RKO (cell line): Measurements from ENCODE around the gene PARD3B.
A peak's percentile ranks its signal among the peaks of the same experiment; 100 is the strongest.

Experiments used
- DNase-seq: peaks from one replicate; pipeline ENCODE4 v3.0.0-alpha.2; 2016; ENCODE audit warnings: low spot score

PARD3B gene

DNA sequence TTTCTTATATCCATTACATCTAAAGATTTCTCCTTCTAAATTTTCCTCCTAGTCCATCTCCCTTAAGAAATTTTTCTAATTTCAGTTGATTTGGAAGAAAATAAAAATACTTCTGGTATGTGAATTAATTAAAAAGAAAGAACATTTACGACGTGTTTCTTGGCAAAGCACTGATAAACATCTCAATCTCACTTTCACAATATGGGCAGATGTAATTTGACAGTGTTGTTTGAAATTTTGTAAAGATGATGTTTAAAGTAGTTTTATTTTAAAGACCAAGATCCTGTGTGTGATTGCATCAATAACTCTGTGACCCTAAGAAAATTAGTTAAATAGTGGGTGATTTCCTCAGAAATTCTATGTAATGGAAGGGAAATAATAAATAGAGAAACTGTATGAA, 510.0 kb downstream of the PARD3B start:
- no peak for DNase-seq

DNA sequence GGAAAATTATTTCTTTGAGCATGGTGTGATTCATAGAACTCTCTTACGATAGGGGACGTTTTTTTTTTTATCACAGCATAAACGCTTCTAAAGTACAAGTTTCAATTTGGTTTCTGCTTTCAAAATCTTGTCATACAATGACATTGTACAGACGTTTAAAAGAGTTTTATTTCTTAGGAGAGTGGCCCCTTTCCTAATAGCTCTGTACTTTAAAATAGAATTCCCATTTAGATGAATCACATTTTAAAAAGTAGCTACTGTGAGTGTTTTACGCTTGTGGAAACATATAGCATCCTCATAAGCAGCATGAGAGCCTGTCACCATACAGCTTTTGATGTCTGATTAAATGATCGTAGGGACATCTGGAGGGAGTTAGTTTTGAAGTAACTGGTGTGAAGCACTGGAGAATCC, 510.9 kb downstream of the PARD3B start:
- DNase-seq, result no peak

DNA sequence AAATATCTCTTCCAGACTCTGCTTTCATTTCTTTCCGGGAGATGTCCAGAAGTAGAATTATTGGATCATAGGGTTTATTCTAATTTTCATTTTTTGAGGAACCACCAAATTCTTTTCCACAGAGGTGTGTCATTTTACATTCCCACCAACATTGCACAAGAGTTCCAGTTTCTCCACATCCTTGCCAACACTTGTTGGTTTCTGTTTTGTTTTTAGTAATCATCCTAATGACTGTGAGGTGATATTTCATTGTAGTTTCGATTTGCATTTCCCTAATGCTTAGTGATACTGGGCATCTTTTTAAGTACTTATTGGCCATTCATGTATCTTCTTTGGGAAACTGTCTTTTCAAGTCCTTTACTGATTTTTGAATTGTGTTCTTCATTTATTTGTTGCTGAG, 513.1 kb downstream of the PARD3B start:
- no peak for DNase-seq

DNA sequence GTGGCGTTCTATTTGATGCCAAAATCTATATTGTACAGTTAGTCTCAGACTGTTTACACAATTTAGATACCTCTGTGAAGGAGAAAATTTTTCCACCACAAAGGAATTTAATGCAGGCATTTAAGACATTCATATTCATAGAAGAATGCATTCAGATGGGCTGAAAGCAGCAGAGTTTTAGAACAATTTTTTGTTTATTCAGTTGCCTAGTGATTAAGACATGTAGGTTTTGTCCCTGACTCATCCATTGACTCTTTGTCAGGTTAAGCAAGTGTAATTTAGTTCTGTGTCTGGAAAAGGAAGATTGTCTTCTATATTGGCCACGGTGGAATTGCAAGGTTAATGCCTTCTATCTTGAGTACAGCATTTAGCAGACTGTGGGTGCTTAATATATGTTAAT, 515.0 kb downstream of the PARD3B start:
- peak; percentile 7 for DNase-seq

DNA sequence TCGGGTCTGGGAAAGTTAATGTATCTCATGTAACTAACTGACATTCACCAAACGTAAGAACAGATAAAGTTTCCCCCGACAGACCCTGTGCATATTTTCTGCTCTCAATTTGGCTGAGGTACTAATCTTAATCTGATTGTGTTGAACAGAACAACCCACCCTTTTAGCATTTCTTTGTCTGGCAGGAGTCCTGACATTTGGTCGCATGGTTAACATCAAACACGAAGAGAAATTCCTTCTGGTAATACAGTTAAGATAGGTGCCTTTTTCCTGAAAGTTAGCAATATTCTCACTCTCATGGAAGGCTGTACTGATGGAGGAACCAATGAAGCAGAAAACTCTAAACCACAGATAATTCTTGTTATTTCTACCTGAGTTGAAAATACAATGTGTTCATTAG, 520.8 kb downstream of the PARD3B start:
- DNase-seq, result no peak

DNA sequence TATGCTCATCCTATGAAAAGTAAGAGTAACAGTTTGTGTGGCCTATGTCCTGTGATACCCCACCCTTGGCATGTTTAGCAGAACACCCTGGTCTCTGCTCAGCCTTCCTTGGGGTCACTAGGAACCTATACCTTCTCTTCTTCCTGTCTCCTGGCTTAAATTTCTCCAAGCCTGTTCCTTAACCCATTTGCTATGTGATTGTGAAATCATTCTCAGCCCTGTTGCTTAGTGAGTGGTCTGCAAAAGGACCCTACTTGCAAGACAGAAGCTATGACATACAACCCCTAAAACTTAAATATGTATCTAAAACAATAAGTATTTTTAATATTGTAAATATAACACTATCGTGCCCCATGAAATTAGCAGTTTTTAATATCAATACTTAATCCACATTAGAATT, 524.7 kb downstream of the PARD3B start:
- DNase-seq, result no peak

DNA sequence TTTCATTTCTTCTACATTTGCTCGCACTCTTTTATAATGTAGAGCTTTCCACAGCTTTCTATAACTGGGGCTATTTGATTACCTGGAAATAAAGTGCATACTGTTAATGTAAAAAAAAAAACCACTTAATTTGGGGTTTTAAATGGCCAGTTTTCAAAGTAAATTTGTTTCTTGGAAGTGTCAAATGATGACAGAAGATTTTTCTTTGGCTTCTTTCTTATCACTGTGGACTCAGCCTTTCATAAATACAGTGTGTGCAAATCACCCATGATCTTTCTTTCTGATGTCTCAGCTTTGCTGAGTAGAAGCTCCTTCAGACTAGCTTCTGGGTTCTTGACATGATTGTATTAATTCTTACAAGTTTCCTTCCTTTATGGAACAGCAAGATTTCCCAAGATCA, 525.6 kb downstream of the PARD3B start:
- DNase-seq, result no peak

DNA sequence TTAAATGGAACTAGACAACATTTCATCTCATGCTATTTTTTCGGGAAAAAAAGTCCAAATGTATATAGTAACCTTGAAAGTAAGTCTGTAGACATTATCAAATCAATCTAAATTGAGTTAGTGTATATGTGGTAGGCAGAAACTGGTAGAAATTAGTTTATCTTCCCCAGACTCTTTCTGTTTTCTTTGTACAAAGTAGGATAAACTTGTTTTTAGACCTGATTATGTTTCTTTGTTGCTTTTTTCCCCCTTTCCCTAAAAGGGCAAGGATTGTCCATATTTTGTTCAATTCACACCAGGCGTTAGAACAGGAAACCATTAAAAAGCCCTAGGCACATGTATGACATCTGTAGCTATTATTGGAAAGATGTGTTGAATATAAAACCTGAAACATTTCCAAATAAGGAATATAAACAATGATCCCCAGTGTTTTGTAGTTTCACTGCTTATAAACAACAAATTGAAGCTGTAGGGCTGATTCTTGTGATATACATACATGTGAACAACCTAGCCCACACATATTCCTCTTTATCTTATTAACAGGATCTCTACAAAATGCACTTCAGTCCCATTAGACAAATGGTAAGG, 528.3 kb downstream of the PARD3B start:
- no peak for DNase-seq

DNA sequence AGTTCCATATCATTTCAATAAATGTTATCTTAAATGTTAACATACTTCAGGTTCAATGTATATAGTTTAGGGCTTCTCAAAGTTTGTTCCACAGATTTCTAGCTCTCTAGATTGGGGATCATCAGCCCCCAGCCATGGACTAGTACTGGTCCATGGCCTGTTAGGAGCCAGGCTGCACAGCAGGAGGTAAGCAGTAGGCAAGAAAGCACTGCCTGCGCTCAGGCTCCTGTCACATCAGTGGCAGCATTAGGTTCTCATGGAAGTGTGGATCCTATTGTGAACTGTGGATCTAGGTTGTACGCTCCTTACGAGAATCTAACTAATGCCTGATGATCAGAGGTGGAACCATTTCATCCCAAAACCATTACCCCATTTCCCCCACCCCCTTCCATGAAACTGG, 531.1 kb downstream of the PARD3B start:
- no peak for DNase-seq

DNA sequence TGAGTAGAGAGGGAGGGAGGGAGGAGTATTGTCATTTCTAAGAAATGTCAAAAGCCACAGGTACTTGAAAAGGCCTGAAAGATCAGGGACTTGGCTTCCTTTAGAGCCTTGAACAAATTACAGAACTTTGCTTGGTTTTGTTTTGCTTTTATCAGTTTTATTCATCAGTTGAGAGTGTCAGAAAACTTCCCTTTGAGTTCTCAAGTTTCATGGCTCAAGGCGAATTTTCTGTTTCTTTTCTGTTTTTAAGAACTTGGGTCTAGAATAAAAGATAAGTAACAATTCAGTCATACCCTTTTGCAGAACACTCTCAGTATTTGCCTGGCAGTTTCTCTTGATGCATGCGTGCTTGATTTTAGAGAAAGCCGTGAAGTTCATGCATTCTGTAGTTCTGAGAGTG, 531.9 kb downstream of the PARD3B start:
- DNase-seq, result no peak

DNA sequence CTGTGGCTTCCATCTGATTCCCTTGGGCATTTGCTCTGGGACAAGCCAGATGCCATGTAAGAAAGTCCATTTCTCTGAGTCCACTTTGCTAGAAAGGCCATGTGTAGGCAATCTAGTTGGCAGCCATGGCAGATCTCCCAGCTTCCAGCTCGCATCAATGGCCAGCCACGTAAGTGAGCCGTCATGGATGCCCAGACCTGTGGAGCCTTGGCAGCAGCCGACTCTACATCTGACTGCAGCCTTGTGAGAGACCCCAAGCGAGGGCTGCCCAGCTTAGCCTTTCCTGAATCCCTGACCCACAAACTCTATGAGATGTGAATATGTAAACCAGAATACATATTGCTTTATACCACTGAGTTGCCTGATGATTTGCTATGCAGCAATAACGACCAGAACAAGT, 533.5 kb downstream of the PARD3B start:
- DNase-seq, result no peak

DNA sequence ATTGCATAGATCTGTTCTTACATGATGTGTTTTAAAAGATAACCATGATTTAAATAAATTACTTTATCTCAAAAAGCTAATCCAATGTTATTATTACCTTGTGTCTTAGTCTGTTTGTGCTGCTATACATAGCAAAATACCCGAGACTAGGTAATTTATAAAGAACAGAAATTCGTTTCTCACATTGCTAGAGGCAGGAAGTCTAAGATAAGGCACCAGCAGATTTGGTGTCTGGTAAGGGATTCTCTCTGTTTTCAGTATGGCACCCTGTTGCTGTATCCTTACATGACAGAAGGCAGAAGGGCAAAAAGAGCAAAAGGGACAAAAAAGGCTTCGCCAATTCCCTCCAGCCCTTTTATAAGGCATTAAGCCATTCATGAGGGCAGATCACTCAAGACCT, 533.9 kb downstream of the PARD3B start:
- DNase-seq, result no peak

DNA sequence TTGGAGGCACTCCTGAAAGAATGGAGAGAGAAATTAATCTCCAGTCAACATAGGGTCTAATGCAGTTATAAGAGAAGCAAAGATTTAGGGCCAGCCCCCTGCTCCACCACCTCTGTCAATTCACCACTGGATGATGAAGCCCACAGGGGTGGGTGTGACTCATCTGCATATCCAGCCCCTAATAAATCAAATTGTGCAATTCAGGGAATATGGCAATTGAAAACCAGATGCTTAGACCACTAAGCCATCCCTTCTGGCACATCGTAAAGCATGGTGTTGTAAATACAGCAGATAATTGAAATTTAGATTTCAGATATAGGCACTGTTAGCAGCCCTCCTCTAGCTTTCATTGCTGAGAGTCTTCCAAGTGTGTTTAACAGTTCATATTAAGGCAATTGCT, 541.4 kb downstream of the PARD3B start:
- DNase-seq, result no peak

DNA sequence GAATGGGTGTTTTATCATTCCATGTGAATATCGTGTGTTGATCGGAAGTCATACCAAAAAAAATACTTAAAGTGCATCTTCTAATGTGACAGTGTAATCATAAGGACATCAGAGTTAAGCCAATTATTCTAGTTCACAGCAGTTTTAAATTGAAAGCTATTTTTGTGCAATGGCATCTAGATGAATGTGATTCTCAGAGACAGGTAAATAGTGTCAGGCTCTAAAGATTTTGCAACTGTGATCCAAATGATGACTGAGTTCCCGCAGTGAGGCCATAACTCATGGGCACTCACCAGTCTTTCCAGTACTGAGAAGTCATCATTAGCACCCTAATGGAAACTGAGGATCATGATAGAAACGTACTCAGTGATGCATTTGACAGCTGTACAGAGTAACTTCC, 542.6 kb downstream of the PARD3B start:
- no peak for DNase-seq

DNA sequence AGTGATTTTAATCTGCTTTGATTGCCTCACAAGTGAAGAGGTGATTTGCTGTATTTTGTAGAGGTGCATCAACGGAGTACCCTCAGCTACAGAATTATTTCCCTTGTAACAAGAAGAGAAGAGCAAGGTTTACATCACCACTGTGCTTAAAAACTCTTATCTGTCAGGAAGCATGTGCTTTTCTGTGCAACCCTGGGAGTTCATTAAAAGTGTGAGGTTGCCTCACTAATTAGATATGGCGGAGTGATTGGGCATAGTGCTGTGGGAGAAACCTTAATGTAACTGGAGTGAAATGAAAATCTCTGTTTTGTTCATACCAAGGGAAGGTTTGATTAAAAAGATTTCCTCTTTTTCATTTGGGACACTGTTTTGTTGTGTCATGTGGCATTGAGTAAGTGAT, 544.7 kb downstream of the PARD3B start:
- DNase-seq, result no peak

DNA sequence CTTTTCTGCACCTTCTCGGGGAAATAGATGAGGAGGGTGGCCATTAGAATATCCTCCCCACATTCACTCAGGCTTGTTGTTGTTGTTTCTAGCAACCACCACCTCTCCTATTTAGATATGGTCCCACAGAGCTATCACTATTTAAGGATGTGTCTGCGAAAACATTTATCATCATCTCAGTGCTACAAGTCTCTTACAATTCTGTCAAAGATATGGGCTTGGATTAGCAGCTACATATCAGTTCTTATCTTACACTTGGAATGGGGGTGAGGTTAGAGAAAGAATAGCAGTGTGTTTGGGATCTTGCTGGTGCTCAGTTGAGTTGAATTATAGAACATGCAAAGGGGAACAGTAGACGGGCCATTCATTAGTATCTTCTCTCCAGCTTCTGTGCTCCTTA, 546.1 kb downstream of the PARD3B start:
- DNase-seq, result no peak

DNA sequence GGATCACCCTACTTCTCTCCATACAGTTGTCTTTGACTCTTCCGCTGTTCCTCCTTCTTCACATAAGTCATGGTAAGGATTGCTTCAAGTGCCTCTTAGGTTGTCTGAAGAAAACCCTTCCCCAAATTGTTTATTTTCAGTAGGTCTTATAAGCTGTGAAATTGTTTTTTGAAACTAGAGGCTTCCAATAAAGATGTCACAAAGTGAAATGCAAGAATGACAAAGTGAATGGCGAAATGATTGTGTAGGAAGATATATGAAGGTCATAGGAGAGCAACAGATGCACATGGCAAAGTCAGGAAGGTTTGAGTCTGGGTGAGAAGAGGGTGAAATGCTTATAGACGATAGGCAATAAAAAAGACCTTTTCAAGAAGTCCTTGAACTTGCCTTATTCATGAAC, 548.8 kb downstream of the PARD3B start:
- DNase-seq, result no peak

DNA sequence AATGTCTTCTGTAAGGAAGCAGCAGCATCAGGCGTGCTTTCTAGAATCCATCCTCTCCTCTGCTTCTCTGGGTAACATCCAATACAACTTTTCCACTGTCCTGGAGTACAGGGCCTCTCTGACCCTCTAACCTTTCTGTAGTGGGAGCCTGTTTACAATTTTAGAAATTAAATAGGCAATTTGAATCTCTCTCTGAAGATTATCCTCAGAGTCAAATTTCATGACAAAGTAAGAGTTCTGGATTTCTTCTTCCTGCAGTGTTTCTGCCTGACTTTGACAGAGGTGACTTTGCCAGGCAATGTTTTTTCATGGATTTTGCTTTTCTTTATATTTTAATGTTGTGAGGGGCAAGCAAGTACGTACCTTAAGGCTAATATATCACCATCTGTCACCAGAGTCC, 558.4 kb downstream of the PARD3B start:
- no peak for DNase-seq

DNA sequence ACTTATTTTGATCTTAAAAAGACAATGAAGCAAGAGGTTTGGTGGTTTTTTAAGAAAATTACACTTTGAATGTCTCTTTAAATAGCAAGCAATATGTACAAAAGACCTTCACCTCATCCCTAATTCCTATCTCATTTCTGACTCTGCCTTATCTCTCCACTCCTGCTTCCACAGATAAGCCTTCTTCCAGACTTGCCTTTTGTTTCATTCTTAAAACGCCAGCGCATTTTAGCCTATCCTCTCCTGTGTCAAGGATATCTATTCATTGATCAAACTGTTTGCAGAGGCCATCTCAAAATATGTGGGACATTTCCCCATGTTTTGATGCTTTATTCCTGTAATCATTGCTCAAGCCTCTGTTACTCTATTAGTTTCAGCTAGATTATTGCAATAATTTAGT, 562.5 kb downstream of the PARD3B start:
- DNase-seq, result no peak

DNA sequence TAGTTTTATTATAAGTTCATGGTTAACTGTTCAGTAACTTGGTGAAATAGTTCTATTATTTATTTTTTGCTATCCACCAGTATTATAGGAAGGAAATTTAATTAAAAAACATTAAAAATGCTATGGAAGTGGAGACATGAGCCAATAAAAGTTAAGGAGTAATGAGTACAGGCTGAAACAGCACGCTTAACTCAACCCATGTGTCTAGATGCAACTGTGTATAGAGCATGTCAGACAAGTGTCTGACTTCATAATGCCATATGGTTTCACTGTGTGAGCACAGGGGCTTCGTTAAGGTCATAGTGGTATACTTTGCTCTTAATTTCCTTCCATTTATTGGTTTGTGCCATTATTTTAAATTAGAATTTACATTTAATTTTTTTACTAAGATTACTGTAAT, 570.2 kb downstream of the PARD3B start:
- DNase-seq, result no peak

DNA sequence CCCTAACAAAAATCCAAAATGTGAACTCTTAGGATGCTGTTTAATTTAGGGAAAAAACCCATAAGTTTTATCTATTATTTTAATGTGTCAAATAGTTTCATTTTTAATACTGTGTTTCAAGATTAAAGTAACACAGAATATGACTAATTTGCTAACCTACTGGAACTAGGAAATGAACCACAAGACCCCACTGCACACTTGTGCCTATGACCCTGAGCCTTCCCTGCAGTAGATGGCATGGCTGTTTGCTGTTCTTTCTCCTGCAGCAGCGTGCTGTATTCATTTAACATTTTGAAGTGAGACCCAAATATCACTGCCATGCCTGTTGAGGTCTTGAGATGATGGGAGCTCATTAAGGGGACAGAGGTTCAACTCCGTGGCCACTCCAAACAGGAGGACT, 571.9 kb downstream of the PARD3B start:
- no peak for DNase-seq

DNA sequence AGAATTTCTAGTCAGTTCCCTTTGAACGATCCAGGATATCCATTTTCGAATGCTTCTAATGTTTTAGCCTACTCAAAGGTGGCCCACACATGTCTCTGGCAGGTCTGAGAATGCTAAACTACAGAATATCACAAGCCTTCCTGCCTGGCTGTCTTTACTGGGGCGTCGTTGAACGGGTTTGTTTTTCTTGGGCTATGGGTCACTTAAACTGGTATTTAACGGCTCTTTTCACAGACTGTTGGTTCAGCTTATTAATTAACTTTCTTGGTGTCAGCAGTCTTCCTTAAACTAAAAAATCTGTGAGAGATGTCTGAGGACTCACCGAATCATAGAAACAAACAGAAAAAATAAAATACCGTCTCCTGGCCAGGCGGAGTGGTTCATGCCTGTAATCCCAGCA, 573.9 kb downstream of the PARD3B start:
- no peak for DNase-seq

DNA sequence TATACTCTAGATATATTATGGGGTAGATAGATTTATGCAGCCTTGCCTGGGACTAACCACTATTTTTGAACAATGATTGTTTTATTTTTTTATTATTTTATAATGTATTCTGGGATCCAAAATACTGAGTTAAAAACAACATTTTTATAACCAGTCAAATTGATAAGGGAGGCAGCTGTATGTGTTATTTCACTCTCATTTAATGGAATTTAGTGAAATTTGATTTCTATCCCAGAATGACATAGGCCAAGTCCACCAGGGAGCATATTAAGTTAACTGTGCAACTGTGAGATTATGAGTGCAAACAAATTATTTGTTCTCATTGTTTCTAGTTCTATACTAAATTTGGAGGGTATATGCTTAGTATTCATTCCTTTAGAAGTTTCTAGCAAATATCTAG, 583.5 kb downstream of the PARD3B start:
- DNase-seq, result no peak

DNA sequence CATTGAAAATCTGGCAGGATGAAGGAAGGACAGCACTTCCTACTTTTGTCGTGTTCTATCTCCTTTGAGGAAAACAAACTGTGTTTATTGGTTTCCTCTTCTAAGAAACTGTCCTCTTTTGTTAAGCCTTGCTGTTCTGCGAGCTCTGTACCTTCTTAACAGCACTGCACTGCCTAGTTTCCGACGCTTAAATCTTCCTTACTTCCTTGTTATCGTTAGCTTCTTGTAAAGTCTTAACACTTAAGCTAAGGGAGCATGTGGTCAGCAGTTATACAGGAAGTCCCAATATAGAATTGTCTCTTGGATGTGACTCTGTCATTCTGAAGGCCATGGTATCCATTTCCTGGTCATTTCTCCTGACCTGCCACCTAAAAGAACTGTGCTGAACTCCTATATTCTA, 584.3 kb downstream of the PARD3B start:
- no peak for DNase-seq
